ENCODE results near the gene RGSL1. TPM values are rescaled to one million over a fixed set of nuclear protein-coding genes. Genes with fewer than 3 reads are reported as not detected.

RGSL1 gene
- total RNA-seq, 2 donors from 2014 or later = not detected

- intact Hi-C loops (cut with DNase I) = no loop called here
- DNase-seq (no peak), ATAC-seq (peak in 1 of 2 donors; percentile 62)
These were observed 125.7 kb downstream of the RGSL1 start for GRCh38 chr1:182575540-182576149.

- DNase-seq = no peak
- ATAC-seq = no peak
- intact Hi-C loops (cut with DNase I) = no loop called here
These were observed 130.8 kb downstream of the RGSL1 start for GRCh38 chr1:182580736-182581135.

GRCh38 chr1:182584746-182585145 lies 134.8 kb downstream of the RGSL1 start:
- intact Hi-C loops (cut with DNase I) = no loop called here
- DNase-seq = no peak
- ATAC-seq = no peak

DNA sequence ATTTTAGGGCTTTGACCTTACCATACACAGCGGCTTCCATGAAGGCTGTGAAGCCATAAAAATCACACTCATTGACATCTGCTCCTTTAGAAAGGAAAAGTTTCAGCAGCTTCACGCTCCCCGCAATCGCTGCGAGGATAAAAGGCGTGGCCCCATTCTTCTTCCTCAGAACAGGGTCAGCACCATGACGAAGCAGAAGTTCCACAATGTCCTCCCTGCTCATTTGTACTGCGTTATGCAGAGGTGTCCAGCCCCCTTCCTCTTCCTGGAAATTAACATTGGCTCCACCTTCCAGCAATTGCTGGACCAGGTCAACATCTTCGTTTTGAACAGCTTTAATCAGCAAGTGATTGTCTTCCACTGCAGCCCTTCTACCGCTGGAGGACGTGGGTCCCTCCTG lies 136.4 kb downstream of the RGSL1 start:
- intact Hi-C loops (cut with DNase I) = no loop called here
- ATAC-seq = no peak

GRCh38 chr1:182587093-182587492 lies 137.1 kb downstream of the RGSL1 start:
- intact Hi-C loops (cut with DNase I) = no loop called here
- no peak for ATAC-seq

More for the DNA sequence above, 136.4 kb downstream of the RGSL1 start:
- DNase-seq = no peak

GRCh38 chr1:182587666-182588499 lies 137.9 kb downstream of the RGSL1 start:
- intact Hi-C loops (cut with DNase I) = no loop called here
- DNase-seq = no peak
- no peak for ATAC-seq

More at GRCh38 chr1:182587093-182587492, 137.1 kb downstream of the RGSL1 start:
- no peak for DNase-seq

DNA sequence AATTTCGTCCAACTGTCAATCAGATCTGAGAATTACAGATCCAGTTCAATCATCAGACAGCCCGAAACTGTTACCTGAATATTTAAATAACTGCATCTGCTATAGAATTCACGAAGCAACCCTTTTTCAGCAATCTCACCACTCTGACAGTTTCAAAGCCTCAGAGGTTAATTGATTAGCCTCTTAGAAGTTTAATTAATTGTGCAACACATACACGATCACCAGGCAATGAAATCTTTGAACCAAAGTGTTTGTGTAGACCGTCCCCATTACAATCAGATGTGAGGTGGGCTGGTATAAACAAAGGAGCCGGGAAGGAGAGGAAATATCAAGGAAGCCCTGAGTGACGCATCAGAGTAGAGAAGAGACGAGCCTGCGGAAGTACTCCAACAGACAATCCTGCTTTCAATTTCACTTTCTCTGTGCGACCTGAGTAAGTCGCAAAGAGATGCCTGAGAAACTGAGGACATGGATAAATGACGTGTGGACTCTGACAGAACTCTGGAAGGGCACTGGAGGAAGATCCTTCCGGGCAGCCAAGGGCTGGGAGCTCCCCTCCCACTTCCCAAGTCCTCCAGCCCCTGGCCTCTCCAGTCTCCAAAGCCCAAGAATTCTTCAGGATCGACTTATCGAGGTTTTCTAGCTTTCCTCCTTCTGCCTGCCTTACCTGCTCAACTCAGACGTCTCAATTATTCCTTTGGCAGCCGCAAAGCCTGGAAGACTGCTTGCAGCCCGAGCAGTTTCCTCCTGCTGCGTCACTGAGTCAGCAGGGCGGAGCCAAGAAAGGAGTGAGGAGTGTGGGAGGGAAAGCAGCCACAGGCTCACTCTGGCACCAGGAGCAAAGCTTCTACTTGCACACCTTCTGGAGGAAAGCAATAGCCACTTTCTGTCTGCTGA lies 138.8 kb downstream of the RGSL1 start, which contains the start of gene RNASEL:
TSS of gene RNASEL (minus strand) at position 757 of the 897 bp plus-strand sequence. CDS start 2,450 bp downstream, outside the sequence.
- DNase-seq = peak; percentile 84
- intact Hi-C loops (cut with DNase I) = no loop called here

DNA sequence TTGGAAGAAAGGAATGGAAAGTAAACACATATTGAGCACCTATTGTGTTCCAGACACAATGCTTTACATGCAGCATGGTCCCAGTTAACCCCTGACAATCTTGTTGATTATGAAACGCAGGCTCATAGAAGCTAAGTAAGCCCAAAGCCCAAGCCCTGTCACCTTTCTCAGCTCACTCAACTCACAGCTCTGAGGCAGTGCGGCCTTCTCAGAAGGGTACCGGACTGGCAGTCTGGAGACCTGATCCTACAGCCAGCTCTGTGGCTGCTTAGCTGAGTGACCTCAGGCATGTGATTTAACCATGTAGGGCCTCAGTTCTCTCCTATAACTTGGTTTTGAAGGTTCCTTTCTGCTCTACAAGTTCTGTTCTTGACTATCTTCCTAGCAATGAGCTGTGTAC lies 139.6 kb downstream of the RGSL1 start:
- intact Hi-C loops (cut with DNase I) = no loop called here
- DNase-seq = no peak
- no peak for ATAC-seq

More for the DNA sequence above, 138.8 kb downstream of the RGSL1 start, which contains the start of gene RNASEL:
- peak; percentile 91 to 97 for ATAC-seq

DNA sequence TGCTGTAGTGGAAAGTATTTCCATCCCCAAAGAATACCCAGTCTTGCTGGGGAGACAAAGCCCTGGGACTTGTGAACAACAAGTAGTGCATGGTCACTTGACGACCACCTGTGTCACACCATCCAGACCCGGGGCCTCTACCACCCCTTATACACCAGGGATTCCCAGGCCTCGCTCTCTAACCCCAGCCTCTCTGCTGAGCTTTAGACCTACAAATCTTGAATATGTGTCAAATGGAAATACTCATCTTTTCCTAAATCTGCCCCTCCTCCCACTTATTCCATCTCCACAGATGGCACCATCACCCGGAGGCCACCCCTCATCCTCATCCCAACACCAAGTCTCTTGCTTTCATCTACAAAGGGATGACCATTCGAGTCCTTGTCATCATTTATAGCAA lies 140.0 kb downstream of the RGSL1 start:
- ATAC-seq (no peak), DNase-seq (no peak)
- intact Hi-C loops (cut with DNase I) = loop anchor here (5.0 to 10.0 kb wide), 3 partner anchors 143 to 505 kb away; no protein-coding TSS in a partner anchor

- ATAC-seq (peak; percentile 76 to 85), DNase-seq (peak; percentile 66)
- intact Hi-C loops (cut with DNase I) = loop anchor here (10.0 kb wide), 2 partner anchors 151 to 511 kb away; no protein-coding TSS in a partner anchor
These were observed 145.8 kb downstream of the RGSL1 start for GRCh38 chr1:182595641-182596240.

DNA sequence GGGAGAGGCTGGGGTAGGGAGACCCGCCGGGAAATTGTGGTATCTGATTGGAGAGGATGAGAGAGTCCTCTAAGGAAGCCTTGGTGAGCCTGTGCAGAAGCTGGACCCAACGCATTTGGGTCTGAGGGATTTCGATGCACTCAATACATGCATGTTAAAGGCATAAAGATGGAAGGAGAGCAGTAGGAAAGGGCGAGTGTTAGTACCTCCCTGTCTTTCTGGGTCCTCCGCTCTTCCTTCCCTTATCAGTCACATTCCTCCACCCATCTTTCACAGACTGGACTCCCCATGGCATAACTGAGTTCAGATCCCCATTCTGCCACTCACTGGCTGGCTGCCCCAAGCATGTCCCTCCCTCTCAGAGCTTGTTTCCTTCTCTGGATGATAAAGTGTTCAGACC lies 147.0 kb downstream of the RGSL1 start:
- ATAC-seq (no peak), DNase-seq (no peak)
- intact Hi-C loops (cut with DNase I) = loop anchor here (10.0 kb wide), 2 partner anchors 152 to 512 kb away; no protein-coding TSS in a partner anchor

GRCh38 chr1:182598296-182598695 lies 148.3 kb downstream of the RGSL1 start:
- intact Hi-C loops (cut with DNase I) = loop anchor here (10.0 kb wide), 2 partner anchors 153 to 513 kb away; no protein-coding TSS in a partner anchor
- ATAC-seq (no peak), DNase-seq (no peak)

GRCh38 chr1:182599339-182599738 lies 149.4 kb downstream of the RGSL1 start:
- intact Hi-C loops (cut with DNase I) = loop anchor here (10.0 kb wide), 2 partner anchors 155 to 515 kb away; no protein-coding TSS in a partner anchor
- no peak for DNase-seq

DNA sequence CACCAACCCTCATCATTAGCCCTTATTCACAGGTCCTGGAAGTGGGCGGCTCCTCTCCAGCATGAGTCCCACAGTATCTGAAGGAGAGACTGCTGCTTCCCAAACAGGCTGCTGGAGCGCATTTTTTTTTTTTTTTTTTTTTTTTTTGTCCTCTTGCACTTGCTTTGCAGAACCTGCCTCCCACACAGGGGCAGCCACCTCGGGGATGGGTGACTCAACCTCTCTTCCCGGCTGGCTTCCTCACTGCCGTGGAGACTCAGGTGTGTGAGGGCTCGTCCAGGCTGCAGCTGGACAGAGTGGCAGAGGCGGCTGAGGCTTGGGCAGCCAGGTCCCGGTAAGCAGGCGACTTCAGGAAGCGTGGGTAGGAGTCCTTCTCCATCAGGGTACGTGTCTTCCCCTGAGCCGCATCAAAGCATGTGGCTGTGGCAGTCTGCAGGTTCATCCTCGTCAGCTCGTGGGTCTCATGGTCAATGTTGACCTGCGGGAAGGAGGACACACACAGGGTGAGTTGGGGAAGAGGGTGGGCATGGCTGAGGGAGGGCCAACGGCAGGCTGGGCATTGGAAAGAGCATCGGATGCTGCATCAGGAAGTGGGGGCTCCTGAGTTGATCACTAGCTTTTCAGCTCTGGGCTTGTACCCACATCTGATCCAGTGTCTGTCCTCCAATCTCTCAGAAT lies 150.2 kb downstream of the RGSL1 start:
- ATAC-seq = no peak
- DNase-seq = no peak

More at GRCh38 chr1:182599339-182599738, 149.4 kb downstream of the RGSL1 start:
- ATAC-seq = no peak

GRCh38 chr1:182600745-182601415 lies 150.9 kb downstream of the RGSL1 start:
- intact Hi-C loops (cut with DNase I) = loop anchor here (1.0 to 2.0 kb wide), 2 partner anchors 182 to 185 kb away; no protein-coding TSS in a partner anchor
- ATAC-seq (no peak), DNase-seq (no peak)

More for the DNA sequence above, 150.2 kb downstream of the RGSL1 start:
- intact Hi-C loops (cut with DNase I) = loop anchor here in 1 of 2 donors (2.0 kb wide), 1 partner anchor 183 kb away; no protein-coding TSS in a partner anchor

GRCh38 chr1:182601416-182601786 lies 151.5 kb downstream of the RGSL1 start:
- ATAC-seq (peak in 1 of 2 donors; percentile 21), DNase-seq (peak; percentile 55)
- intact Hi-C loops (cut with DNase I) = loop anchor here (1.0 to 2.0 kb wide), 2 partner anchors 181 to 185 kb away; no protein-coding TSS in a partner anchor

DNA sequence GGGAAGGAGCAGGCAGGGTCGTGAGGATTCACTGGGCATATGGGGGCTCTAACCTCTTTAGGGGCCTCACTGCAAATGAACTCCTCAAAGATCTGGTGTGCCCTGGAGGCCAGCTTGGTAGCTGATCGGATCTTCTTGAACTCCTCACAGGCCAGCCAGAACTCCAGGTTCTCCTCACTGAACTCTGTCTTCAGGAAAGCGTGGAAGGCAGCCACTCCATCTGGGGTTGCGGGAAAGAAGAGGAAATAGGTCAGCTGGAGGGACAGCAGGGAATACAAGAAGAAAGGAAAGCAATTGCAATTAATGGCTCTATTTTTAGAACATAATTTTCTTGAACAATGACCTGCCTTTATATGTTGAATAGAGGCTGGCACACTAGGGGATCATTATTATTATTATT lies 152.0 kb downstream of the RGSL1 start:
- DNase-seq = no peak
- ATAC-seq = no peak
- intact Hi-C loops (cut with DNase I) = loop anchor here (1.0 to 2.0 kb wide), 3 partner anchors 180 to 184 kb away; no protein-coding TSS in a partner anchor

Data from left cardiac atrium (tissue), 4 donors.